NCI-H128 (cell line): ENCODE data around the gene DENND1C.

Experiments
- DNase-seq: peaks from one replicate; lab custom pipeline; 2025; ENCODE audit not compliant: unreplicated experiment; lab: John Stamatoyannopoulos, UW

Gene DENND1C, protein sequence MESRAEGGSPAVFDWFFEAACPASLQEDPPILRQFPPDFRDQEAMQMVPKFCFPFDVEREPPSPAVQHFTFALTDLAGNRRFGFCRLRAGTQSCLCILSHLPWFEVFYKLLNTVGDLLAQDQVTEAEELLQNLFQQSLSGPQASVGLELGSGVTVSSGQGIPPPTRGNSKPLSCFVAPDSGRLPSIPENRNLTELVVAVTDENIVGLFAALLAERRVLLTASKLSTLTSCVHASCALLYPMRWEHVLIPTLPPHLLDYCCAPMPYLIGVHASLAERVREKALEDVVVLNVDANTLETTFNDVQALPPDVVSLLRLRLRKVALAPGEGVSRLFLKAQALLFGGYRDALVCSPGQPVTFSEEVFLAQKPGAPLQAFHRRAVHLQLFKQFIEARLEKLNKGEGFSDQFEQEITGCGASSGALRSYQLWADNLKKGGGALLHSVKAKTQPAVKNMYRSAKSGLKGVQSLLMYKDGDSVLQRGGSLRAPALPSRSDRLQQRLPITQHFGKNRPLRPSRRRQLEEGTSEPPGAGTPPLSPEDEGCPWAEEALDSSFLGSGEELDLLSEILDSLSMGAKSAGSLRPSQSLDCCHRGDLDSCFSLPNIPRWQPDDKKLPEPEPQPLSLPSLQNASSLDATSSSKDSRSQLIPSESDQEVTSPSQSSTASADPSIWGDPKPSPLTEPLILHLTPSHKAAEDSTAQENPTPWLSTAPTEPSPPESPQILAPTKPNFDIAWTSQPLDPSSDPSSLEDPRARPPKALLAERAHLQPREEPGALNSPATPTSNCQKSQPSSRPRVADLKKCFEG

DNA sequence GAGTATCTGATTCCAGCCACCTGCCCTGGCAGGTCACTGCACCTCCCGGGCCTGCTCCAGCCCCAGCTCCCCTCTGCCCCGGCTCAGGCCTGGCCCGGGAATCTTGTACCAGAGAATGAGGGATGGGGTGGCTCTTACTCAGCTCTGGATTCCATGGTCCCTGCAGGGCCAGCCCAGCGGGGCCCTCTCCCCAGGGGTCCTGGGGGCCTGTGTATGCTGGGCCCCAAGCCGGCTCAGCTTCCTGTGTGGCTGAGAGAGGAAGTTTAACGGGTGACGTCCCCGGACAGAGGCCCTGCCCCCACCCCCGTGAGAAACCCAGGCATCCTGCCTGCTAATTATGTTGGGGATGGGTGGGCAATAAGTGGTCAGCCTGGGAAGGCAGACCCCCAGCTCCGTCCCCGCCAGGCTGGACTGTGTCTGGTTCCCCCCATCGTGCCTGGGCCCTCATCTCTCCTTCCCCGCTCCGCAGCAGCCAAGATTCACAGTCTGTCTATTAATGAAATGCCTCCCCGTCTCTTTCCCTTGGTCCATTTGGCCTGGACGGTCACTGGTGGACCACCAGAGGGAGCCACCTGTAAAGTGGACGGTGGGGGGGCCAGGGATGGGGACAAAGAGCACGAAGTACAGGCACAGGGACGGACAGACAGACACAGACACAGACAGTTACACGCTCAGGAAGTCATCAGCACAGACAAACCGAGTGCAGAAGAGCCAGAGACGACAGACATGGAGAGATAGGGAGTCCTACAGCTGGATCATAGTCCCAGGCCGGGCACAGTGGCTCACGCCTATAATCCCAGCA lies at the start of gene DENND1C:
Gene DENND1C (minus strand): TSS at position 247 of the 802 bp plus-strand sequence. CDS start 92 bp downstream, at position 155.
- no peak for DNase-seq

DNA sequence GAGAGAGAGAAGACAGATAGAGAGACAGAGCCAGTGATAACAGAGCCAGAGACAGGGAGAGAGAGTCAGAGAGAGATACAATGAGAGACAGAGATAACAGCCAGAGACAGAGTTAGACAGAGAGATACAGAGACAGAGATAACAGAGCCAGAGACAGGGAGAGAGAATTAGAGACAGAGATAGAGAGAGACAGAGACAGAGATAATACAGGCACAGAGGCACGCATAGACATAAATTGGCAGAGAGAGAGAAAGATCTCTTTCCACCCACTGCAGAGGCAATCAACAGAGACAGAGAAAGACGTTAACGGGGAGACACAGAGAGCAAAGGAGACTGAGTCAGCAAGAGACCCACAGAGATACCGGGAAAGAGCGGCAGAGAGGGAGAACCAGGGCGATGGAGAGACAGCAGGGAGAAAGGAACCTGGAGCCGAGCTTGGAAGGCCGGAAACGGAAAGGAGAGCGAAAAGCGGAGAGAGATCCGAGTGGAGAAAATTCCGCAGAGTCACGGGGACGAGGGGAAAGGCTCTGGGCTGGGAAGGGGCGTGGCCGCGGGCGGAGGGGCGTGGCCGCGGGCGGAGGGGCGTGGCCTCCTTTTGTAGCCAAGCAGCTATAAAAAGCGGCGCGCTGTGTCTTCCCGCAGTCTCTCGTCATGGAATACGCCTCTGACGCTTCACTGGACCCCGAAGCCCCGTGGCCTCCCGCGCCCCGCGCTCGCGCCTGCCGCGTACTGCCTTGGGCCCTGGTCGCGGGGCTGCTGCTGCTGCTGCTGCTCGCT lies 49.0 kb upstream of the DENND1C start, which contains the start of gene TNFSF9:
Gene TNFSF9 (plus strand): TSS at position 641 of the 777 bp plus-strand sequence. CDS start 11 bp downstream, at position 652.
- no peak for DNase-seq

DNA sequence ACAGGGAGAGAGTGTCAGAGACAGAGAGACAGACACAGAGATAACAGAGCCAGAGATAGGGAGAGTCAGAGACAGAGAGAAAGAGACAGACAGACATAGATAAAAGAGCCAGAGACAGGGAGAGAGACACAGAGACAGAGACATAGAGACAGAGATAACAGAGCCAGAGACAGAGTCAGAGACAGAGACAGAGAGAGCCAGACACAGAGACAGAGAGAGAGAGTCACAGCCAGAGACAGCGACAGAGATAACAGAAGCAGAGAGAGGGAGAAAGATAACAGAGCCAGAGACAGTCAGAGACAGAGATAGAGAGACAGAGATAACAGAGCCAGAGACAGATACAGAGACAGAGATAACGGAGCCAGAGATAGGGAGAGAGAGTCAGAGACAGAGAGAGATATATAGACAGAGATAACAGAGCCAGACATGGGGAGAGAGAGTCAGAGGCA lies 48.4 kb upstream of the DENND1C start:
- no peak for DNase-seq

GRCh38 chr19:6529351-6529750 lies 47.8 kb upstream of the DENND1C start:
- no peak for DNase-seq

- DNase-seq, result no peak
These were observed 47.0 kb upstream of the DENND1C start for GRCh38 chr19:6528544-6529121.

DNA sequence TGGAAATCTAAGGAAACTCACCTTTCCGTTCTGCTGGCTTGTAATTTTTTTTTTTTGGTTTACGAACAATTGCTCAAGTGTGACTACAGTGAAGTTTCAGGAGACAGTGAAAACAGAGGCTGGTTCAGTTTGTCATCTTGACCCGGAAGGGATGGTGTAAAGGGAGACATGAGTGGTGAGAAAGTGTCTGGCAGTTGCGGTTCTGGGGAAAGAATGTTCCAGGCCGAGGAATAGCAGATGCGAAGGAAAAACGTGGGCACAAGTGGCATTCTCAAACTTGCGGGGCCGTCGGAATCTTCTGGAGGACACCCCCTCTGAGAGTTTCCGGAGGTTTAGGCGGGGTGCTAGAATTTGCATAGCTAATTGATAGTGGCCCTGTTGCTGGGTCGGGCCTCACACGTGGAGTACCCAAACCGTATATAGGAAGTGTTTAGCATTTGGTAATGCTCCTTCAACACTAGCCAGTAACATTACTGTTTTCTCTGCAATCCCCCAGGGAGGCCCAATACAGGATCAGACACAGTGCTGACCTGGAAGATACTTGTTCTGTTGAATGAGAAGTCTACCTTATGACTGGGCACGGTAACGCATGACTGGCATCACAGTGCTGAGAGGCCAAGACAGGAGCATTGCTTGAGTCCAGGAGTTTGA lies 46.4 kb upstream of the DENND1C start:
- DNase-seq, result no peak

GRCh38 chr19:6524311-6524710 lies 42.7 kb upstream of the DENND1C start:
- no peak for DNase-seq

- DNase-seq, result no peak
These were observed 41.1 kb upstream of the DENND1C start for GRCh38 chr19:6522712-6523111.

DNA sequence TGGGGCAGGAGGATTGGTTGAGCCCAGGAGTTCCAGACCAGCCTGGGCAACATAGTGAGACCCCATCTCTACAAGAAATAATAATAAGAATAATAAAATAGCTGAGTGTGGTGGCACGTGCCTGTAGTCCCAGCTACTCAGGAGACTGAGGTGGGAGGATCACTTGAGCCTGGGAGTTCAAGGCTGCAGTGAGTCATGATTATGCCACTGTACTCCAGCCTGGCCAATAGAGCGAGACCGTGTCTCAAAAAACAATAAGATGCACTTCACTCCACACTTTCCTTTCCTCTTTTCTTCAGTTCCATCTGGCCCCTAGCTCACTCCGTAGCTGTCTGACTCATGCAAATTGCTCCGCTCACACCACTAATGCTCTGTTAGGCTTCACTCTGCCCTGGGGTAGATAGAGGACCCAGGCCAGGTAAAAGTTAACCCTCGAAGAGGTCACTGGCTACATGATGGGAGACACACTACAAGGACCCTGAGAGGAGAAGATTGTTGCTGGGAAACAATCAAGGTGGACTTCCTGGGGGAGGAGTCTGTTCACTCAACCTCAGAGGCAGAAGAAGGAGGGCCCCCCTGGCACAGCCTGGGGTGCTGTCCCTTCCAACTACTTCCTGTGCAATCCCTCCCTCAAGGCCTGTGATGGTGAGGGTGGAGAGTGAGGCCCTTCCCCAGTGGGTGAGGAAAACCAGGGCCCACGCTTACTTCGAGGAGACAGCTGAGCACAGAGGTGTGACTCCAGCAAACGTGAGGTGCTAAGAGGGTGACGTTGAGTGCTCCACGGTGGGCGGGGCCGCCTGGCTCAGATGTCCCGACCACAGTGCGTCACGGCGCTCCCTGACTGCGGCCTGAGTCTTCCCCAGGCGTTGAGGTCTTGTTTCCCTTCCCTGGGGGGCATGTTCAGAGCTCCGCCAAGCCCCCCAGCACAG lies 40.4 kb upstream of the DENND1C start:
- DNase-seq, result no peak

DNA sequence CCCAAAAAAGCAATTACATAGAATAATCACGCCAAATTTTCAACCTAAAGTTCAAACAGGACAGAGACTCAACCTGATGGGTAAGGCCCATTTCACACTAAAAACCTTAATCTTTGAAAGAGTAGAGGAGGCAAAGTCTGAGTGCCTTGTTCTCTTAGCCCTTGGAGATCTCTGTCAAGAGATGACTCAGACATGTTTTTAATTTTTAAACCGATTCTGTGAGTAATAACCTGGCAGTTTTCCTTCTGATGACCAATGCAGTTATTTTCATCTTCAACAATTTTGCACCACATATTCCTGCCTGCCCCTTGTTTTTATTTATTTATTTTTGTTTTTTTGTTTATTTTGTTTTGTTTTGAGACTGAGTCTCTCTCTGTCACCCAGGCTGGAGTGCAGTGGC lies 37.7 kb upstream of the DENND1C start:
- DNase-seq, result no peak

DNA sequence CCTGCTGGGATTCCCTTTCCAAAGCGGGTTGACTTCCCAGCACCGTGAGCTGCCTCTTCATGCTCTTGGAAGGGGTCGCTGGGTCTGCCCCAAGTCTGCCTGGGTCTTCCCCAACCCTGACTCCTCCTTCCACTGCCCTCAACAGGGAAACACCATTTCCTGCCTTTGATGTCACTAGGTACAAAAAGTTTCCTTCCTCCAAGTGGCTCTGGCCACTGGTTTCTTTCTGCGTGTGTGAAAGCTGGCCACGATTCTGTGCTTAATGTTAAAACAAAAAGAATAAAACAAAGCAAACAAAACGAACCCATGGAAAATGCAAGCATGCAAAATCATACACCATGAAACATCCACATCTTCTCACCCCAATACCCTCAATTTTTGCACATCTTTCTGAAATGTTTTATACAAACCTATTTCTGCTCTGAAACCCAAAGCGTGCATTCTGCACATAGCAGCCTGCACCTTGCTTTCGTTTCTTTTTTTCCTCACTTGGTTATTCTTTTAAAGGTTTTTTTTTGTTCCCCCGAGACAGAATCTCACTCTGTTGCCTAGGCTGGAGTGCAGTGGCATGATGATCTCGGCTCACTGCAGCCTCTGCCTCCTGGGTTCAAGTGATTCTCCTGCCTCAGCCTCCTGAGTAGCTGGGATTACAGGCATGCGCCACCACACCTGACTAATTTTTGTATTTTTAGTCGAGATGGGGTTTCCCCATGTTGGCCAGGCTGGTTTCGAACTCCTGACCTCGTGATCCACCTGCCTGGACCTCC lies 36.7 kb upstream of the DENND1C start:
- DNase-seq, result no peak

DNA sequence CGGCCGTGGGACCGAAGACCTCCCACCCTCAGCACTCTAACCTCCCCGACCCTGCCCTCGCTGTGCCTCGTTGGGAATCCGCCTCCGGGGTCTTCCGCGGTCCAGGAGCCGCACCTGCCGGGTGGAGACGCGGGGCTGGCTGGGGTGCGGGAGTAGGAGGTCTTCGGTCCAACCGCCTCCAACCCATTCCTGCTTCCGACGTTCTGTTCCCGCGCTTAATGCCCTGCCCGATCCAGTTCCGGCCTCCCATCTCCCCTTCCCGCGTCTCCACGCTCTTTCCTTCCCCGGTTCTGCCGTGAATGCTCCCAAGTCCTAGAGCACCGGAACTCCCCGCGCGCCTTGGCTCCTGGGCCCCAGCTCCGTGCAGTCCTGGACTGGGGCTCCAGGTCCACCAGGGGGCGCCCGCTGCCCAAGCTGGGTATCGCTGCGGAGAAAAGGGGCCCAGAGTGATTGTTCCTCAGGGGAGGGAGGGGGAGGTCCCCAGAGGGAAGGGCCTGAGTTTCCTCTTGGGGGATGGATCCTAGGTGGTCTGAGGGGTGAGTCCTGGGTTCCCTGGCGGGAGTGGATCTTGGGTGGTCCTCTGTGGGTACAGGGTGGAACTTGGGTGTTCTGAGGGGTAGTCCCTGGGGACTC lies 35.2 kb upstream of the DENND1C start:
- peak; percentile 1 for DNase-seq

GRCh38 chr19:6516018-6516658 lies 34.6 kb upstream of the DENND1C start:
- DNase-seq, result no peak

DNA sequence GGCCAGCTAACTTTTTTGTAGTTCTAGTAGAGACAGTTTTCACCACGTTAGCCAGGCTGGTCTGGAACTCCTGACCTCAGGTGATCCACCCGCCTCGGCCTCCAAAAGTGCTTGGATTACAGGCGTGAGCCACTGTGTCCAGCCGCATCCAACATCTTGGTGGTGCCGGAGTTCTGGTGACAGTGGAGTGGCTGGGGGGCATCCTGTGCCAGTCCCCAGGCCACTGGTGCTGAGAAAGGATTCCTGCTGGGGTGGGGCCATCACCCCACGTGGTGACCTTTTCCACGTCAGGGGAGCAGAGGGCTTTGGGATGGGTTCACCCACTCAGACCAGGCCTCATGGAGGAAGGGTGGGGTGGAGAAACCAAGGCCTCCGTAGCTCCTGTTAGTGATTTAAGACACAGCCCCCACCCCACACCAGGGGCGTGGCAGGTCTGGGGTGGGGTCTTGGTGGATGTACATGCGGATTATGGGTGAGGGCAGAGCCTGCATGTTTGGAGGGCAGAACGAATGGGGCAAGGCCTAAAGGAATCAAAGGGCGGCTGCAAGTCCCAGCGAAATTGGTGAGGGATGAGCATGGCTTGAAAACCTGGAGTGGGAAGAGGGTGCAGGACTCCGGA lies 33.4 kb upstream of the DENND1C start:
- DNase-seq, result no peak

GRCh38 chr19:6514089-6514488 lies 32.5 kb upstream of the DENND1C start:
- DNase-seq, result no peak

DNA sequence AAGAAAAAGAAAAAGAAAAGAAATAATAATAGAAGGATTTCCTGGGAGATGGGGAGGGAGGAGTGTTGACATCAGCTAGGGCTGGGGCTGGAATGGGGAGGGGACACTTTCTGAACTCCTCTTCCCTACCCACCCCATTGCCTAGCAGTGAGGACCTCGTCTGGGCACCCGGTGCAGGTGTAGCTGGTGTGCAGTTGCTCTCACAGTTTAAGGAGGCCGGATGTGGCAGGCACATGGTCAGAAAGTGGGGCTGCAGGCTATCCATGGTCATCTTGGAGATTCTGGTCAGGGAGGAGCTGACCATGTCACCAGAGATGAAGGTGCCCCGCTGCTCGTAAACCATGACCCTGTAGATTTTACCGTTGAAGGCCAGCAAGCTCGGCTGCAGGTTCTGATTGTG lies 29.0 kb upstream of the DENND1C start:
- no peak for DNase-seq
